Gastroesophageal sphincter (tissue), 4 donors: ENCODE measurements around the gene TXNIP. TPM values are rescaled to one million over a fixed set of nuclear protein-coding genes. Genes with fewer than 3 reads are reported as not detected.
A peak's percentile ranks its signal among the peaks of the same experiment; 100 is the strongest.

Experiments used
- ATAC-seq: fragments of 150-250 bp; one replicate; pipeline ENCODE4 v1.9.1; 2016; ENCODE audit warnings: mild to moderate bottlenecking, moderate library complexity
- H3K27ac ChIP-seq, 4 donors: fragments of 200-600 bp; sonication (generic) in 3 of 4; 1 replicate in 3 of 4; 2 replicates in 1 of 4; pipeline ENCODE4 v1.5.1; 2016 to 2019
- H3K27me3 ChIP-seq: fragments of 200-600 bp; sonication (generic); one replicate; pipeline ENCODE4 v1.5.1; 2019
- H3K36me3 ChIP-seq, 2 donors: fragments of 200-600 bp; sonication (generic); one replicate each; pipeline ENCODE4 v1.5.1; 2019; ENCODE audit warnings: control low read depth in 1 of 2
- H3K4me1 ChIP-seq, 3 donors: fragments of 200-600 bp; sonication (generic); 1 replicate in 2 of 3; 2 replicates in 1 of 3; pipeline ENCODE4 v1.5.1; 2016 to 2019; ENCODE audit warnings: control low read depth in 2 of 3
- H3K4me3 ChIP-seq, 2 donors: fragments of 200-600 bp; sonication (generic); one replicate each; pipeline ENCODE4 v1.5.1; 2019; ENCODE audit warnings: mild to moderate bottlenecking in 1 of 2, moderate library complexity in 1 of 2
- H3K9me3 ChIP-seq, 3 donors: fragments of 200-600 bp; sonication (generic); one replicate each; pipeline ENCODE4 v1.5.1; 2017 to 2019; ENCODE audit warnings: control low read depth in 2 of 3
- CTCF ChIP-seq, 4 experiments: fragments of 200-600 bp in 2 of 4; fragments of 450-650 bp in 2 of 4; sonication (generic) in 1 of 4; IDR thresholded peaks; one replicate each; pipeline ENCODE4 v1.5.1; 2017 to 2019; ENCODE audit warnings: antibody characterized with exemption in 4 of 4, mild to moderate bottlenecking in 2 of 4, moderate library complexity in 2 of 4
- EP300 ChIP-seq: sonication (generic); formaldehyde crosslinking; IDR thresholded peaks from one replicate; pipeline ENCODE4 v1.6.1; 2017; ENCODE audit warnings: antibody characterized with exemption, mild to moderate bottlenecking
- POLR2A ChIP-seq, 2 donors: fragments of 450-650 bp; IDR thresholded peaks; one replicate each; pipeline ENCODE4 v1.6.1; 2017; ENCODE audit warnings: antibody characterized with exemption in 2 of 2, mild to moderate bottlenecking in 2 of 2, moderate library complexity in 1 of 2
- POLR2AphosphoS5 ChIP-seq: sonication (generic); formaldehyde crosslinking; IDR thresholded peaks from one replicate; pipeline ENCODE4 v1.6.1; 2017; ENCODE audit warnings: antibody characterized with exemption
- WGBS, 2 donors: methylation state at CpG; one replicate each; pipeline ENCODE4 v1.1.5; 2018; ENCODE audit warnings: low coverage in 1 of 2; 5-methylcytosine and 5-hydroxymethylcytosine counted together
- total RNA-seq, 4 donors: library from RNA; depleted of rRNA; stranded (reverse); fragments of >200 nt; gene quantifications; one replicate each; pipeline ENCODE4 v1.1.0, GENCODE V29; 2016

TXNIP gene
- total RNA-seq, 4 donors from 2014 or later = 2,024 to 3,704 (median 2,348) TPM

GRCh38 chr1:145959333-145959732 lies 37.0 kb downstream of the TXNIP start:
- Histone ChIP-seq H3K27ac (peak overlapping the region in 3 of 4 donors; percentile 98 to 100 (median 100)), H3K4me3 (no peak overlapping the region), H3K9me3 (no peaks in the 10 kb centered on the region), H3K27me3 (no peaks in the 10 kb centered on the region), H3K4me1 (peaks cover 19 to 91% (median 32%) of the 10 kb centered on the region in 3 donors), H3K36me3 (no peaks in the 10 kb centered on the region)
- no peak for TF ChIP-seq CTCF (IDR thresholded peaks at IDR 0.05)
- no peak for TF ChIP-seq POLR2AphosphoS5
- no peak for TF ChIP-seq EP300
- TF ChIP-seq POLR2A (IDR thresholded peaks at IDR 0.05) = no peak
- ATAC-seq = no peak

GRCh38 chr1:145958734-145959133 lies 37.6 kb downstream of the TXNIP start:
- Histone ChIP-seq H3K27me3 (no peaks in the 10 kb centered on the region), H3K27ac (peak overlapping the region; percentile 56 to 100 (median 99)), H3K4me1 (peaks cover 20 to 91% (median 34%) of the 10 kb centered on the region in 3 donors), H3K36me3 (no peaks in the 10 kb centered on the region), H3K4me3 (no peak overlapping the region), H3K9me3 (no peaks in the 10 kb centered on the region)
- ATAC-seq = no peak
- no peak for TF ChIP-seq POLR2A (IDR thresholded peaks at IDR 0.05)
- TF ChIP-seq EP300 = no peak
- no peak for TF ChIP-seq CTCF (IDR thresholded peaks at IDR 0.05)
- no peak for TF ChIP-seq POLR2AphosphoS5

- Histone ChIP-seq H3K27me3 (no peaks in the 10 kb centered on the region), H3K4me1 (peaks cover 16 to 91% (median 23%) of the 10 kb centered on the region in 3 donors), H3K27ac (peak within 1 kb of the TSS; percentile 87 to 100 (median 99)), H3K4me3 (peak within 1 kb of the TSS; percentile 61 to 97), H3K9me3 (no peaks in the 10 kb centered on the region), H3K36me3 (no peaks in the 10 kb centered on the region)
- peak; percentile 91 for ATAC-seq
- TF ChIP-seq POLR2A (IDR thresholded peaks at IDR 0.05) (peak; percentile 74 to 88), POLR2AphosphoS5 (peak; percentile 91), EP300 (no peak), CTCF (IDR thresholded peaks at IDR 0.05) (no peak)
- 0% methylated on average over 7 to 15 of the region's 60 CpGs for WGBS, 2 donors
Observed at GRCh38 chr1:145957443-145958319, 38.7 kb downstream of the TXNIP start, which contains the start of gene LIX1L. TSS of gene LIX1L (minus strand) at chr1:145958017. CDS start at chr1:145957927, 90 bp downstream.

GRCh38 chr1:145956781-145957442 lies 39.5 kb downstream of the TXNIP start:
- WGBS, 2 donors = 0 to 3% methylated on average over 3 of the region's 3 CpGs
- Histone ChIP-seq H3K4me3 (peak overlapping the region; percentile 61 to 97), H3K36me3 (no peaks in the 10 kb centered on the region), H3K27ac (peak overlapping the region; percentile 87 to 100 (median 99)), H3K9me3 (no peaks in the 10 kb centered on the region), H3K27me3 (no peaks in the 10 kb centered on the region), H3K4me1 (peaks cover 16 to 91% (median 20%) of the 10 kb centered on the region in 3 donors)
- no peak for TF ChIP-seq POLR2A (IDR thresholded peaks at IDR 0.05)
- TF ChIP-seq POLR2AphosphoS5 = peak; percentile 25
- ATAC-seq = no peak

GRCh38 chr1:145956361-145956760 lies 40.0 kb downstream of the TXNIP start:
- peak overlapping the region; percentile 61 to 97 for H3K4me3 ChIP-seq
- peaks cover 16 to 91% (median 19%) of the 10 kb centered on the region in 3 donors for H3K4me1 ChIP-seq
- H3K36me3 ChIP-seq = no peaks in the 10 kb centered on the region
- H3K9me3 ChIP-seq = no peaks in the 10 kb centered on the region
- ATAC-seq = no peak
- peak overlapping the region; percentile 87 to 100 (median 99) for H3K27ac ChIP-seq
- H3K27me3 ChIP-seq = no peaks in the 10 kb centered on the region
- TF ChIP-seq EP300 (no peak), POLR2A (IDR thresholded peaks at IDR 0.05) (no peak), CTCF (IDR thresholded peaks at IDR 0.05) (no peak), POLR2AphosphoS5 (no peak)
